Esophagus muscularis mucosa (tissue), 4 donors: ENCODE results near the gene COG4. TPM values are rescaled to one million over a fixed set of nuclear protein-coding genes. Genes with fewer than 3 reads are reported as not detected.

ENCODE experiments used
- DNase-seq: peaks from one replicate; pipeline ENCODE4 v3.0.0-alpha.2; 2017; ENCODE audit errors: extremely low spot score
- H3K27ac ChIP-seq, 4 donors: fragments of 200-600 bp; sonication (generic); replicated peaks in 1 of 4; 1 replicate in 3 of 4; 2 replicates in 1 of 4; pipeline ENCODE4 v1.5.1; 2016 to 2019; ENCODE audit warnings: mild to moderate bottlenecking in 1 of 4
- H3K27me3 ChIP-seq, 4 donors: fragments of 200-600 bp; sonication (generic); one replicate each; pipeline versions ENCODE4 v1.5.1 to v1.6.0; 2016 to 2019
- H3K36me3 ChIP-seq, 4 donors: fragments of 200-600 bp; sonication (generic); one replicate each; pipeline ENCODE4 v1.5.1; 2016 to 2019
- H3K4me1 ChIP-seq, 4 donors: fragments of 200-600 bp; sonication (generic); one replicate each; pipeline ENCODE4 v1.5.1; 2016 to 2019
- H3K4me3 ChIP-seq, 4 donors: fragments of 200-600 bp; sonication (generic); 1 replicate in 2 of 4; 2 replicates in 2 of 4; pipeline ENCODE4 v1.5.1; 2016 to 2019; ENCODE audit warnings: mild to moderate bottlenecking in 4 of 4, moderate library complexity in 1 of 4
- H3K9me3 ChIP-seq, 4 donors: fragments of 200-600 bp; sonication (generic); 1 replicate in 3 of 4; 2 replicates in 1 of 4; pipeline ENCODE4 v1.5.1; 2016 to 2019
- CTCF ChIP-seq, 3 experiments: fragments of 200-600 bp in 2 of 3; fragments of 450-650 bp in 1 of 3; sonication (generic) in 2 of 3; IDR thresholded peaks; one replicate each; pipeline ENCODE4 v1.5.1; 2017 to 2019; ENCODE audit warnings: antibody characterized with exemption in 3 of 3, mild to moderate bottlenecking in 2 of 3, moderate library complexity in 1 of 3
- EP300 ChIP-seq: sonication (generic); formaldehyde crosslinking; IDR thresholded peaks from one replicate; pipeline ENCODE4 v1.6.1; 2017; ENCODE audit warnings: antibody characterized with exemption
- POLR2A ChIP-seq: fragments of 450-650 bp; IDR thresholded peaks from one replicate; pipeline ENCODE4 v1.6.1; 2017; ENCODE audit warnings: antibody characterized with exemption, moderate library complexity, mild to moderate bottlenecking, low read depth
- POLR2AphosphoS5 ChIP-seq, 2 donors: sonication (generic); formaldehyde crosslinking; IDR thresholded peaks; one replicate each; pipeline ENCODE4 v1.6.1; 2017; ENCODE audit warnings: antibody characterized with exemption in 2 of 2
- WGBS: methylation state at CpG from one replicate; pipeline ENCODE4 v1.1.5; 2018; 5-methylcytosine and 5-hydroxymethylcytosine counted together
- intact Hi-C: fragments of 100-400 bp; cut with DNase I; formaldehyde crosslinking; loops from one replicate; pipeline ENCODE4 v1.15.1; 2023
- total RNA-seq, 4 donors: library from RNA; depleted of rRNA; stranded (reverse); fragments of >200 nt; gene quantifications; one replicate each; pipeline versions ENCODE4 v1.1.0 to v1.2.1, GENCODE V29; 2016

Gene COG4
- total RNA-seq, 4 donors from 2014 or later = 30.6 to 40.0 (median 35.8) TPM

DNA sequence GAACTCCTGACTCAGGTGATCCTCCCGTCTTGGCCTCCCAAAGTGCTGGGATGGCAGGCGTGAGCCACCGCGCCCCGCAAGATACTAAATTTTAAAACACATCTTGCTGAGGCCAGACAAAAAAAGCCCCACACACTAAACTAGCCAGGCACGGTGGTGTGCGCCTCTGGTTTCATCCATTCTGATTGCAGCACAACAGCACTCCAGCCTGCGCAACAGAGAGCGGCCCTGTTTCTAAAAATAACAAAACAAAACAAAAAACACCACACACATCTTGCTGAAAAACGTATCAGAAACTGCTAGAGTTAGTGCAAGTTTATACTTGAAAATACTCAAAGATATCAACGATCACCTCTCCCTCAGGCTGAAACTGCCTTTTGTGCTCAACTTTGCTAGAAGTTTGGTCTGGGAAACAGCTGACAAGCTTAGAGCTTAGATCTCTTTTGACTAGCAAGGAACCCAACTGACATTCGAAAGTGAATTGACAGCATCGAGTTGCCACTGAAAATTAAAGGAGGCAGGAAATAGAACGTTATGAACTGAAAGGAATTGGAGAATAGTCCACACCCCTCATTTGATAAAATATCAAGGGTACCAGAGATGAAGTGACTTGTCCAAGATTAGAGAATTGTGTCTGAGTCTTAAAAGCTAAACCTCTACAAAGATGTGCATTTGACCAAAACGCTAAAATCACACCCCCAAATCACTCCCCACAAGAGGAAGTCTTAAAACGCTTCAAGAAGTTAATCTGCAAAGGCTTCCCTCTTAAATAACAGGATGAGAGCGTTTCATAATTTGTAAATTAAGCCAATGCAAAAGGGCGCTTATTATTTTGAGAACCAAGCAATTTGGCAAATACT, 908 bp downstream of the COG4 start:
- DNase-seq = no peak
- TF ChIP-seq POLR2A (no peak), CTCF (IDR thresholded peaks at IDR 0.05) (no peak), POLR2AphosphoS5 (IDR thresholded peaks at IDR 0.05) (no peak), EP300 (no peak)
- no peaks in the 10 kb centered on the region for H3K27me3 ChIP-seq
- peaks cover 12 to 32% (median 29%) of the 10 kb centered on the region in 4 donors for H3K36me3 ChIP-seq
- peak overlapping the region; percentile 83 to 89 (median 87) for H3K27ac ChIP-seq
- peak overlapping the region; percentile 76 to 89 (median 86) for H3K4me3 ChIP-seq
- whole genome bisulfite sequencing = 50% methylated on average over 16 of the region's 18 CpGs
- peaks cover 29 to 52% (median 45%) of the 10 kb centered on the region in 4 donors for H3K4me1 ChIP-seq
- no peaks in the 10 kb centered on the region for H3K9me3 ChIP-seq
- intact Hi-C loops = no loop called here

GRCh38 chr16:70520612-70521297, 2.6 kb downstream of the COG4 start:
- Histone ChIP-seq H3K4me3 (no peak overlapping the region), H3K4me1 (peaks cover 17 to 35% (median 28%) of the 10 kb centered on the region in 4 donors), H3K27me3 (no peaks in the 10 kb centered on the region), H3K27ac (no peak overlapping the region), H3K36me3 (peaks cover 14 to 36% (median 33%) of the 10 kb centered on the region in 4 donors), H3K9me3 (no peaks in the 10 kb centered on the region)
- no peak for DNase-seq
- intact Hi-C loops = no loop called here
- 74% methylated on average over 8 of the region's 8 CpGs for WGBS
- TF ChIP-seq EP300 = no peak
- TF ChIP-seq CTCF (IDR thresholded peaks at IDR 0.05) = no peak
- TF ChIP-seq POLR2AphosphoS5 (IDR thresholded peaks at IDR 0.05) = no peak
- no peak for TF ChIP-seq POLR2A

DNA sequence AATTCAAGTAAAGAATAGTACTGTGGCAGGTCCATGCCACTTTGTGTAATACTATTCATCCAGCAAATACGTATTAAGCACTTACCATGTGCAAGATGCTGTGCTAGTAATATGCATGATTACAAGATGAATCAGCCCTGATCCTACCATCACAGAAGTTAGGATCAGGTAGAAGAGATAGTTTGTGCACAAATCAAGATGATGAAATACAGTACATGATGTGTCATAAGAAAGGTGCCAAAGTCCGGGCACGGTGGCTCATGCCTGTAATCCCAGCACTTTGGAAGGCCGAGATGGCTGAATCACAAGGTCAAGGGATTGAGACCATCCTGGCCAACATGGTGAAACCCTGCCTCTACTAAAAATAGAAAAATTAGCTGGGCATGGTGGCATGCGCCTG, 10.9 kb downstream of the COG4 start:
- Histone ChIP-seq H3K4me1 (no peaks in the 10 kb centered on the region), H3K9me3 (no peaks in the 10 kb centered on the region), H3K27me3 (no peaks in the 10 kb centered on the region), H3K4me3 (no peak overlapping the region), H3K36me3 (peaks cover 82 to 100% (median 96%) of the 10 kb centered on the region in 4 donors), H3K27ac (no peak overlapping the region)
- DNase-seq = no peak
- no peak for TF ChIP-seq POLR2AphosphoS5 (IDR thresholded peaks at IDR 0.05)
- intact Hi-C loops = no loop called here
- 93% methylated on average over 5 of the region's 5 CpGs for WGBS

- Histone ChIP-seq H3K9me3 (no peaks in the 10 kb centered on the region), H3K36me3 (peaks cover 79 to 99% (median 96%) of the 10 kb centered on the region in 4 donors), H3K27me3 (no peaks in the 10 kb centered on the region), H3K4me3 (no peak overlapping the region), H3K4me1 (no peaks in the 10 kb centered on the region), H3K27ac (no peak overlapping the region)
- TF ChIP-seq POLR2AphosphoS5 (IDR thresholded peaks at IDR 0.05) (no peak), CTCF (IDR thresholded peaks at IDR 0.05) (no peak), EP300 (no peak), POLR2A (no peak)
- no peak for DNase-seq
- 100% methylated on average over 1 of the region's 1 CpG for WGBS
- intact Hi-C loops = no loop called here
These were observed 11.5 kb downstream of the COG4 start for GRCh38 chr16:70511833-70512232.

- TF ChIP-seq POLR2AphosphoS5 (IDR thresholded peaks at IDR 0.05) = no peak
- no peak for TF ChIP-seq EP300
- no peak for TF ChIP-seq POLR2A
- TF ChIP-seq CTCF (IDR thresholded peaks at IDR 0.05) = no peak
- H3K27ac ChIP-seq = no peak overlapping the region
- no peaks in the 10 kb centered on the region for H3K27me3 ChIP-seq
- no peak for DNase-seq
- H3K36me3 ChIP-seq = peaks cover 63 to 99% (median 92%) of the 10 kb centered on the region in 4 donors
- intact Hi-C loops = no loop called here
- no peak overlapping the region for H3K4me3 ChIP-seq
- no peaks in the 10 kb centered on the region for H3K4me1 ChIP-seq
- no peaks in the 10 kb centered on the region for H3K9me3 ChIP-seq
- WGBS = 100% methylated on average over 3 of the region's 3 CpGs
These were observed 13.1 kb downstream of the COG4 start for GRCh38 chr16:70510216-70510615.
